ENCODE measurements around the gene GPR132. TPM values are rescaled to one million over a fixed set of nuclear protein-coding genes. Genes with fewer than 3 reads are reported as not detected.
"Not testable (repeated sequence)": the region's sequence is repeated elsewhere in the genome, so short reads cannot be mapped to it uniquely, and the experiment has no call there.

Gene GPR132
- total RNA-seq, result 1 to 10 TPM; 1.0 TPM

GRCh38 chr14:105065280-105066228 is at the start of gene GPR132:
GPR132 (minus strand) TSS chr14:105065430; CDS start chr14:105055420, 10,010 bp downstream.
- peak within 1 kb of the TSS; percentile 65 for H3K27ac ChIP-seq
- no peaks in the 10 kb centered on the region for H3K36me3 ChIP-seq
- peak within 1 kb of the TSS; percentile 23 for H3K4me3 ChIP-seq
- H3K9me3 ChIP-seq, result no peaks in the 10 kb centered on the region
- intact Hi-C loops (cut with DNase I), result no loop called here
- TF ChIP-seq CTCF (IDR thresholded peaks at IDR 0.05), result no peak
- H3K4me1 ChIP-seq, result no peaks in the 10 kb centered on the region
- H3K27me3 ChIP-seq, result no peaks in the 10 kb centered on the region
- peak; percentile 46 for DNase-seq
- H3K9ac ChIP-seq (ENCODE audit: low read depth in 2 of 2, low read length in 2 of 2), result peak within 1 kb of the TSS; percentile 8 to 50

GRCh38 chr14:105109243-105109642 is 44.0 kb upstream of the GPR132 start:
- H3K4me1 ChIP-seq; H3K9ac ChIP-seq (ENCODE audit: low read depth in 2 of 2, low read length in 2 of 2); H3K27me3 ChIP-seq; H3K27ac ChIP-seq; H3K36me3 ChIP-seq; H3K4me3 ChIP-seq; H3K9me3 ChIP-seq; intact Hi-C loops (cut with DNase I); DNase-seq: not testable (repeated sequence)

- no peak for DNase-seq
- TF ChIP-seq CTCF (IDR thresholded peaks at IDR 0.05), result no peak
- H3K27me3 ChIP-seq, result peaks cover 2% of the 10 kb centered on the region
- H3K9me3 ChIP-seq, result no peaks in the 10 kb centered on the region
- no peak overlapping the region for H3K4me3 ChIP-seq
- intact Hi-C loops (cut with DNase I), result no loop called here
- H3K9ac ChIP-seq (ENCODE audit: low read depth in 2 of 2, low read length in 2 of 2), result no peak overlapping the region
- no peak overlapping the region for H3K27ac ChIP-seq
- no peaks in the 10 kb centered on the region for H3K4me1 ChIP-seq
- H3K36me3 ChIP-seq, result no peaks in the 10 kb centered on the region
Observed at GRCh38 chr14:105108516-105108864, 43.3 kb upstream of the GPR132 start.

- no peak for DNase-seq
- no peak for TF ChIP-seq CTCF (IDR thresholded peaks at IDR 0.05)
- peaks cover 6% of the 10 kb centered on the region for H3K27me3 ChIP-seq
- H3K36me3 ChIP-seq, result no peaks in the 10 kb centered on the region
- no peak overlapping the region for H3K4me3 ChIP-seq
- intact Hi-C loops (cut with DNase I), result no loop called here
- H3K4me1 ChIP-seq, result no peaks in the 10 kb centered on the region
- no peak overlapping the region for H3K9ac ChIP-seq (ENCODE audit: low read depth in 2 of 2, low read length in 2 of 2)
- H3K27ac ChIP-seq, result no peak overlapping the region
- no peaks in the 10 kb centered on the region for H3K9me3 ChIP-seq
Observed at GRCh38 chr14:105107781-105108515, 42.7 kb upstream of the GPR132 start.

- DNase-seq, result no peak
- Histone ChIP-seq H3K27ac (no peak overlapping the region), H3K9me3 (no peaks in the 10 kb centered on the region), H3K4me1 (no peaks in the 10 kb centered on the region), H3K4me3 (no peak overlapping the region), H3K27me3 (peaks cover 6% of the 10 kb centered on the region), H3K36me3 (no peaks in the 10 kb centered on the region), H3K9ac (ENCODE audit: low read depth in 2 of 2, low read length in 2 of 2) (no peak overlapping the region)
- intact Hi-C loops (cut with DNase I), result no loop called here
- no peak for TF ChIP-seq CTCF (IDR thresholded peaks at IDR 0.05)
Observed at GRCh38 chr14:105107351-105107750, 42.1 kb upstream of the GPR132 start.
